ENCODE data around the gene PRM3.

DNA sequence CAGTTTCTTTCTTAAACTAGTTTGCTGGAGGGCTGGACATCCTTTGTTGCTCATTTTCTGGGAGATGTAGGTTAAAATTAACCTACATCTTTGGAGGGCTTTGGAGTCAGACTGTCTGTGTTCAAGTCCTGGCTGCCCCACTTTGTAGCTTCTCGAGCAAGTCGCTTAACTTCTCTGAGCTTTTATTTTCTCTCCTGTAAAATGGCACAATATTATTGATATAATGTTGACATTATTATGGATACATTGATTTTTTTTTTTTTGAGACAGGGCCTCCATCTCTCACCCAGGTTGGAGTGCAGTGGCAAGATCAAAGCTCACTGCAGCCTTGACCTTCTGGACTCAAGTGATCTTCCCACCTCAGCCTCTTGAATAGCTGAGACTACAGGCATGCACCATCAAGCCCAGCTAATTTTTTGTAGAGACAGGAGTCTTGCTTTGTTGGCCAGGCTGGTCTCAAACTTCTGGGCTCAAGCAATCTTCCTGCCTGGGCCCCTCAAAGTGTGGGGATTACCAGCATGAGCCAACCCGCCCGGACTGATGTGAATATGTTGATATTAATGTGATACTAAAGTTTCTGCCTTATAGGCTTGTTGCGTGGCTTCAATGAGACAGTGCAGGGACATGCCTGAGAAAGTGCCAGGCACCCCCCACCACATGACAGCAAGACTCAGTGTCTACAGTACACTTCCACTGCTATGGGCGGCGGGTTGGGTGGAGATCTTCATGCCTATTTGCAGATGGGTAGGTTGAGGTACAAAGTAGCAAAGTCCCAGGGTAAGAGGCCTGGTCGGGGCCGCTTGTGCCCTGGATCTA lies 40.3 kb upstream of the PRM3 start:
- TF ChIP-seq, protein P1, sequence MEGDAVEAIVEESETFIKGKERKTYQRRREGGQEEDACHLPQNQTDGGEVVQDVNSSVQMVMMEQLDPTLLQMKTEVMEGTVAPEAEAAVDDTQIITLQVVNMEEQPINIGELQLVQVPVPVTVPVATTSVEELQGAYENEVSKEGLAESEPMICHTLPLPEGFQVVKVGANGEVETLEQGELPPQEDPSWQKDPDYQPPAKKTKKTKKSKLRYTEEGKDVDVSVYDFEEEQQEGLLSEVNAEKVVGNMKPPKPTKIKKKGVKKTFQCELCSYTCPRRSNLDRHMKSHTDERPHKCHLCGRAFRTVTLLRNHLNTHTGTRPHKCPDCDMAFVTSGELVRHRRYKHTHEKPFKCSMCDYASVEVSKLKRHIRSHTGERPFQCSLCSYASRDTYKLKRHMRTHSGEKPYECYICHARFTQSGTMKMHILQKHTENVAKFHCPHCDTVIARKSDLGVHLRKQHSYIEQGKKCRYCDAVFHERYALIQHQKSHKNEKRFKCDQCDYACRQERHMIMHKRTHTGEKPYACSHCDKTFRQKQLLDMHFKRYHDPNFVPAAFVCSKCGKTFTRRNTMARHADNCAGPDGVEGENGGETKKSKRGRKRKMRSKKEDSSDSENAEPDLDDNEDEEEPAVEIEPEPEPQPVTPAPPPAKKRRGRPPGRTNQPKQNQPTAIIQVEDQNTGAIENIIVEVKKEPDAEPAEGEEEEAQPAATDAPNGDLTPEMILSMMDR (IDR thresholded peaks at IDR 0.05): no peak
- no peak for TF ChIP-seq POLR2A (IDR thresholded peaks at IDR 0.05)
